ENCODE results near the gene TNNI3.
"Not testable (repeated sequence)": the region's sequence is repeated elsewhere in the genome, so short reads cannot be mapped to it uniquely, and the experiment has no call there.

Gene TNNI3

GRCh38 chr19:55113570-55114039 is 43.9 kb downstream of the TNNI3 start:
- no peak for DNase-seq (ENCODE audit: low read depth)

GRCh38 chr19:55112777-55113569 is 44.6 kb downstream of the TNNI3 start:
- no peak for DNase-seq (ENCODE audit: low read depth)

GRCh38 chr19:55112246-55112776 is 45.2 kb downstream of the TNNI3 start:
- DNase-seq (ENCODE audit: low read depth), result no peak

GRCh38 chr19:55111238-55111831 is 46.2 kb downstream of the TNNI3 start:
- no peak for DNase-seq (ENCODE audit: low read depth)

DNA sequence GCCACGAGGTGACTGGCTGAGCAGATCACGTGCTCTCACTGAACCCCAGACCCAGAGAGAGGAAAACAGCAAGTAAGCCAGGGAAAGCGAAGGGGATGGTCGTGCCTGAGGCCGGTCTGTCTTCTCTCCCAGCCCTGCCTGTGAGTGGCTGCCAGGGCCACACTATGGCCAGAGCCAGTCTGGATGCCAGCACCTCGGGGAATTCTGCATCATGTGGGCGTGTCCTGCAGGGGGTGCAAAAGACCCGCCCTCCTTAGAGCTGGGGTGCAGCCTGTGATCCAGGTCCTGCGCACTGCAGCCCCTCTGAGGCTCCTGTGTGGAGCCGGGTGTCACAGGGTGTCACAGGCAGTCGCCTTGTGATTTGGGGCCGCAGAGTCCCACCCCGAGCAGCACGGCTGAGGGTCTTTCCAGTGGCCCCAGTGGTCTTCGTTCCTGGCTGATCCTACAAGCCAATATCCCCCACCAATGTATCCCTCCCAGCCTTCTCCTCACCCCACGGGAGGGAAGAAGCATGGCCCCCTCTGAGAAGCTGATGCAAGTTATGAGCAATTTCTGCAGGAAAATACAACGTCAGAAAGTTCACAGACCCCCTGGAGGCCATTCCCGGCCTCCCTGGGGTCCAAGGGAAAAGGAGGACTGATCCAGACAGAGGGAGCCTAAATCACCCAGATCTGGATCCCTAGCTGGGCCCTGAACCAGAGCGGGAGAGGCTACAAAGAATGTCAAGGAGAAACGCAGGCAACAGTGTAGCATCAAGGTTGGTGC is 47.8 kb downstream of the TNNI3 start:
- no peak for DNase-seq (ENCODE audit: low read depth)

- DNase-seq (ENCODE audit: low read depth), result not testable (repeated sequence)
Observed at GRCh38 chr19:55107252-55107651, 50.3 kb downstream of the TNNI3 start.

- DNase-seq (ENCODE audit: low read depth), result no peak
Observed at GRCh38 chr19:55106591-55106990, 50.9 kb downstream of the TNNI3 start.

- DNase-seq (ENCODE audit: low read depth), result no peak
Observed at GRCh38 chr19:55105237-55105636, 52.3 kb downstream of the TNNI3 start.

DNA sequence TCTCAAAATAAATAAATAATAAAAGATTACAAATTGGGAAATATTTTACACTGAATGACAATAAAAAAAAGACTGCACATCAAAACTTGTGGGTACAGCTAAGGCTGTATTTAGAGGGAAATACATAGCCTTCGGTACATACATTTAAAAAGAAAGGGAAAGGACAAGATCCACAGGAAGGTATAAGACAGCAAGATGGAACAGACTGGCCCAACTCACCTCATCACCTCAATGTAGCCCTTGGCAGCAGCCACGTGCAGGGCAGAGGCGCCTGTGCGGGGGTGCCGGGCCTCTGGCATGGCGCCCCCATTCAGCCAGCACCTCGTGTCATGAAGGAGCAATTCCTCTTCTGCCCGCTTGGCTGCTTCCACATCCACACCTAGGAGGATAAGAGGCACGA is 54.3 kb downstream of the TNNI3 start:
- no peak for DNase-seq (ENCODE audit: low read depth)

All from stimulated activated CD8-positive, alpha-beta memory T cell treated with anti-CD3 and anti-CD28 coated beads, Interleukin-12 subunit alpha, Interleukin-12 subunit beta, amount 100 ng/mL, for 1 hour (primary cell).